Left ventricle myocardium inferior (tissue), 1 donor: ENCODE results near the gene ELL2. TPM values are rescaled to one million over a fixed set of nuclear protein-coding genes. Genes with fewer than 3 reads are reported as not detected.

Experiments
- DNase-seq: peaks from one replicate; pipeline ENCODE4 v3.0.0-alpha.2; 2020
- H3K27ac ChIP-seq: fragments of 200-600 bp; replicated peaks from 2 replicates; pipeline ENCODE4 v1.8.0; 2021
- H3K27me3 ChIP-seq: fragments of 200-600 bp; 2 replicates; pipeline ENCODE4 v1.8.0; 2021; ENCODE audit warnings: low read depth
- H3K36me3 ChIP-seq: fragments of 200-600 bp; 2 replicates; pipeline ENCODE4 v1.8.0; 2021
- H3K4me1 ChIP-seq: fragments of 200-600 bp; 2 replicates; pipeline ENCODE4 v1.8.0; 2021
- H3K4me3 ChIP-seq: fragments of 200-600 bp; 2 replicates; pipeline ENCODE4 v1.8.0; 2021; ENCODE audit warnings: mild to moderate bottlenecking, moderate library complexity
- H3K9me3 ChIP-seq: fragments of 200-600 bp; replicated peaks from 2 replicates; pipeline ENCODE4 v1.8.0; 2021
- CTCF ChIP-seq: fragments of 200-600 bp; IDR thresholded peaks from 2 replicates; pipeline ENCODE4 v1.8.0; 2021; ENCODE audit warnings: antibody characterized with exemption, mild to moderate bottlenecking, borderline replicate concordance
- intact Hi-C: fragments of 100-400 bp; cut with micrococcal nuclease; formaldehyde crosslinking; loops from one replicate; pipeline ENCODE4 v1.11.0; 2022
- total RNA-seq: library from RNA; stranded (reverse); fragmentation: NEBNext Ultra II Directional; extraction: Animal tissue kit (Norgen Biotek cat#: 25700); gene quantifications from one replicate; pipeline ENCODE4 v1.2.1, GENCODE V29; 2021
- donor health status: DM: no; HTN: yes; CAD: no; lungs with severe emphysema.

Gene ELL2
- total RNA-seq, 1 donor from 2014 or later, result 21.0 TPM

- no peaks in the 10 kb centered on the region for H3K27me3 ChIP-seq
- intact Hi-C loops, result no loop called here
- H3K9me3 ChIP-seq, result no peaks in the 10 kb centered on the region
- DNase-seq, result no peak
- no peak overlapping the region for H3K4me3 ChIP-seq
- H3K4me1 ChIP-seq, result peaks cover 36% of the 10 kb centered on the region
- H3K27ac ChIP-seq, result peak overlapping the region; percentile 15
- TF ChIP-seq CTCF, result no peak
- no peaks in the 10 kb centered on the region for H3K36me3 ChIP-seq
These were observed 2.2 kb upstream of the ELL2 start for GRCh38 chr5:95963650-95964410.

- intact Hi-C loops, result no loop called here
- no peak for DNase-seq
- Histone ChIP-seq H3K27ac (peak overlapping the region; percentile 99), H3K4me1 (peaks cover 46% of the 10 kb centered on the region), H3K9me3 (no peaks in the 10 kb centered on the region), H3K4me3 (peak overlapping the region; percentile 96), H3K27me3 (no peaks in the 10 kb centered on the region), H3K36me3 (no peaks in the 10 kb centered on the region)
- no peak for TF ChIP-seq CTCF
These were observed 1.1 kb upstream of the ELL2 start for GRCh38 chr5:95962785-95963184.

GRCh38 chr5:95962475-95962773 is 773 bp upstream of the ELL2 start:
- intact Hi-C loops, result no loop called here
- peak overlapping the region; percentile 96 for H3K4me3 ChIP-seq
- no peak for TF ChIP-seq CTCF
- H3K9me3 ChIP-seq, result no peaks in the 10 kb centered on the region
- no peak for DNase-seq
- H3K27me3 ChIP-seq, result no peaks in the 10 kb centered on the region
- peaks cover 50% of the 10 kb centered on the region for H3K4me1 ChIP-seq
- no peaks in the 10 kb centered on the region for H3K36me3 ChIP-seq
- H3K27ac ChIP-seq, result peak overlapping the region; percentile 99

GRCh38 chr5:95960667-95961616 is 709 bp downstream of the ELL2 start:
- Histone ChIP-seq H3K36me3 (no peaks in the 10 kb centered on the region), H3K4me1 (peaks cover 64% of the 10 kb centered on the region), H3K4me3 (peak overlapping the region; percentile 96), H3K9me3 (no peaks in the 10 kb centered on the region), H3K27ac (peak overlapping the region; percentile 99), H3K27me3 (no peaks in the 10 kb centered on the region)
- peak; percentile 80 for DNase-seq
- peak; percentile 90 for TF ChIP-seq CTCF
- intact Hi-C loops, result no loop called here

- intact Hi-C loops, result no loop called here
- H3K27me3 ChIP-seq, result no peaks in the 10 kb centered on the region
- no peak for DNase-seq
- H3K9me3 ChIP-seq, result no peaks in the 10 kb centered on the region
- peak; percentile 19 for TF ChIP-seq CTCF
- peak overlapping the region; percentile 96 for H3K4me3 ChIP-seq
- H3K4me1 ChIP-seq, result peaks cover 72% of the 10 kb centered on the region
- no peaks in the 10 kb centered on the region for H3K36me3 ChIP-seq
- peak overlapping the region; percentile 99 for H3K27ac ChIP-seq
These were observed 1.6 kb downstream of the ELL2 start for GRCh38 chr5:95959888-95960666.
